ENCODE measurements around the gene SYNGR2. TPM values are rescaled to one million over a fixed set of nuclear protein-coding genes. Genes with fewer than 3 reads are reported as not detected.

The SYNGR2 gene
- total and polyA plus RNA-seq, 2 of the 8 experiments (the other 6 are each of a cell fraction or from before 2014, with no cell fraction given), result 50.0 to 139 TPM

DNA sequence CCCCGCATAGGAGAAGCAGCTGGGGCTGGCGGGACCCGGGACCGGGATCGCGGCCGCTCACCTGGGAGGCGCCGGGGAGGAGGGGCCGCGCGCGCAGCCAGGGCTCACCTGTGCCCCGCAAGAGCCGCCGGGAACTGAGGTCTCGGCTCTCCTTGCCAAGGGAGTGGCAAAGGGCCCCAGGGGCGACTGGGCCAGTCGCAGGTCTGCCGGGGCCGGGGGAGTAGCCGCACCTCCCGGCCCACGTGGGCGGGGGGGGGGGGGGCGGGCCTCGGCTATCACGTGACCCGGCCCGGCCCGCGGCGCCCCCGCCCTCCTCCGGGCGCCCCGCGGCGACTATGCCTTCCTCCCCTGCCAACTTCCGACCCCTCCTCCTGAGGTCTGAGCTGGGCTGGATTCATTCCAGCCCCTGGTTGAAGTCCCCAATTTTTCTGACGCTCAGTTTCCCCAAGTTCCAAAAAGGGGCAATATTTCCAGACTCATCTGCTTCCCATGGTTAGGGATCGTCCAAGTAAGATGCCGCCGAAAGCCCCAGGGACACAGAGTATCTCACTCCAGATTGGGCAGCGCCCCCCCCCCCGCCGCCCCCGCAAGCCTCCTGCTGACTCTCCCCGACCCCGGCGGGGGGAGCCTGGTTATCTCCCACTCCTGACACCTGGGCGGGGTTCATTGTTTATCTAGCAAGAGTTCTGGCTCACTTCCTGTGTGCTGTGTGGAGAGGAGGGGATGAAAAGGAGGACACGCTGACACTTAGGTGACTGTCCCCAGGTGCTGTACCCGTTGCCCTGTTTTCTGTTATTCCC lies 39.6 kb upstream of the SYNGR2 start, which contains the start of gene TMC6 (continued):
- TF ChIP-seq, protein P1, sequence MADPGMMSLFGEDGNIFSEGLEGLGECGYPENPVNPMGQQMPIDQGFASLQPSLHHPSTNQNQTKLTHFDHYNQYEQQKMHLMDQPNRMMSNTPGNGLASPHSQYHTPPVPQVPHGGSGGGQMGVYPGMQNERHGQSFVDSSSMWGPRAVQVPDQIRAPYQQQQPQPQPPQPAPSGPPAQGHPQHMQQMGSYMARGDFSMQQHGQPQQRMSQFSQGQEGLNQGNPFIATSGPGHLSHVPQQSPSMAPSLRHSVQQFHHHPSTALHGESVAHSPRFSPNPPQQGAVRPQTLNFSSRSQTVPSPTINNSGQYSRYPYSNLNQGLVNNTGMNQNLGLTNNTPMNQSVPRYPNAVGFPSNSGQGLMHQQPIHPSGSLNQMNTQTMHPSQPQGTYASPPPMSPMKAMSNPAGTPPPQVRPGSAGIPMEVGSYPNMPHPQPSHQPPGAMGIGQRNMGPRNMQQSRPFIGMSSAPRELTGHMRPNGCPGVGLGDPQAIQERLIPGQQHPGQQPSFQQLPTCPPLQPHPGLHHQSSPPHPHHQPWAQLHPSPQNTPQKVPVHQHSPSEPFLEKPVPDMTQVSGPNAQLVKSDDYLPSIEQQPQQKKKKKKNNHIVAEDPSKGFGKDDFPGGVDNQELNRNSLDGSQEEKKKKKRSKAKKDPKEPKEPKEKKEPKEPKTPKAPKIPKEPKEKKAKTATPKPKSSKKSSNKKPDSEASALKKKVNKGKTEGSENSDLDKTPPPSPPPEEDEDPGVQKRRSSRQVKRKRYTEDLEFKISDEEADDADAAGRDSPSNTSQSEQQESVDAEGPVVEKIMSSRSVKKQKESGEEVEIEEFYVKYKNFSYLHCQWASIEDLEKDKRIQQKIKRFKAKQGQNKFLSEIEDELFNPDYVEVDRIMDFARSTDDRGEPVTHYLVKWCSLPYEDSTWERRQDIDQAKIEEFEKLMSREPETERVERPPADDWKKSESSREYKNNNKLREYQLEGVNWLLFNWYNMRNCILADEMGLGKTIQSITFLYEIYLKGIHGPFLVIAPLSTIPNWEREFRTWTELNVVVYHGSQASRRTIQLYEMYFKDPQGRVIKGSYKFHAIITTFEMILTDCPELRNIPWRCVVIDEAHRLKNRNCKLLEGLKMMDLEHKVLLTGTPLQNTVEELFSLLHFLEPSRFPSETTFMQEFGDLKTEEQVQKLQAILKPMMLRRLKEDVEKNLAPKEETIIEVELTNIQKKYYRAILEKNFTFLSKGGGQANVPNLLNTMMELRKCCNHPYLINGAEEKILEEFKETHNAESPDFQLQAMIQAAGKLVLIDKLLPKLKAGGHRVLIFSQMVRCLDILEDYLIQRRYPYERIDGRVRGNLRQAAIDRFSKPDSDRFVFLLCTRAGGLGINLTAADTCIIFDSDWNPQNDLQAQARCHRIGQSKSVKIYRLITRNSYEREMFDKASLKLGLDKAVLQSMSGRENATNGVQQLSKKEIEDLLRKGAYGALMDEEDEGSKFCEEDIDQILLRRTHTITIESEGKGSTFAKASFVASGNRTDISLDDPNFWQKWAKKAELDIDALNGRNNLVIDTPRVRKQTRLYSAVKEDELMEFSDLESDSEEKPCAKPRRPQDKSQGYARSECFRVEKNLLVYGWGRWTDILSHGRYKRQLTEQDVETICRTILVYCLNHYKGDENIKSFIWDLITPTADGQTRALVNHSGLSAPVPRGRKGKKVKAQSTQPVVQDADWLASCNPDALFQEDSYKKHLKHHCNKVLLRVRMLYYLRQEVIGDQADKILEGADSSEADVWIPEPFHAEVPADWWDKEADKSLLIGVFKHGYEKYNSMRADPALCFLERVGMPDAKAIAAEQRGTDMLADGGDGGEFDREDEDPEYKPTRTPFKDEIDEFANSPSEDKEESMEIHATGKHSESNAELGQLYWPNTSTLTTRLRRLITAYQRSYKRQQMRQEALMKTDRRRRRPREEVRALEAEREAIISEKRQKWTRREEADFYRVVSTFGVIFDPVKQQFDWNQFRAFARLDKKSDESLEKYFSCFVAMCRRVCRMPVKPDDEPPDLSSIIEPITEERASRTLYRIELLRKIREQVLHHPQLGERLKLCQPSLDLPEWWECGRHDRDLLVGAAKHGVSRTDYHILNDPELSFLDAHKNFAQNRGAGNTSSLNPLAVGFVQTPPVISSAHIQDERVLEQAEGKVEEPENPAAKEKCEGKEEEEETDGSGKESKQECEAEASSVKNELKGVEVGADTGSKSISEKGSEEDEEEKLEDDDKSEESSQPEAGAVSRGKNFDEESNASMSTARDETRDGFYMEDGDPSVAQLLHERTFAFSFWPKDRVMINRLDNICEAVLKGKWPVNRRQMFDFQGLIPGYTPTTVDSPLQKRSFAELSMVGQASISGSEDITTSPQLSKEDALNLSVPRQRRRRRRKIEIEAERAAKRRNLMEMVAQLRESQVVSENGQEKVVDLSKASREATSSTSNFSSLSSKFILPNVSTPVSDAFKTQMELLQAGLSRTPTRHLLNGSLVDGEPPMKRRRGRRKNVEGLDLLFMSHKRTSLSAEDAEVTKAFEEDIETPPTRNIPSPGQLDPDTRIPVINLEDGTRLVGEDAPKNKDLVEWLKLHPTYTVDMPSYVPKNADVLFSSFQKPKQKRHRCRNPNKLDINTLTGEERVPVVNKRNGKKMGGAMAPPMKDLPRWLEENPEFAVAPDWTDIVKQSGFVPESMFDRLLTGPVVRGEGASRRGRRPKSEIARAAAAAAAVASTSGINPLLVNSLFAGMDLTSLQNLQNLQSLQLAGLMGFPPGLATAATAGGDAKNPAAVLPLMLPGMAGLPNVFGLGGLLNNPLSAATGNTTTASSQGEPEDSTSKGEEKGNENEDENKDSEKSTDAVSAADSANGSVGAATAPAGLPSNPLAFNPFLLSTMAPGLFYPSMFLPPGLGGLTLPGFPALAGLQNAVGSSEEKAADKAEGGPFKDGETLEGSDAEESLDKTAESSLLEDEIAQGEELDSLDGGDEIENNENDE (IDR thresholded peaks at IDR 0.05; ENCODE audit: insufficient replicate concordance, low read length), result no peak
- TF ChIP-seq ATF2 (IDR thresholded peaks at IDR 0.05; ENCODE audit: low read length) (no peak), CHD2 (IDR thresholded peaks at IDR 0.05; ENCODE audit: low read length) (no peak), FOSL1 (IDR thresholded peaks at IDR 0.05; ENCODE audit: insufficient read depth, low read depth, low read length) (no peak), EGR1 (IDR thresholded peaks at IDR 0.05; ENCODE audit: borderline replicate concordance, low read depth, low read length) (no peak), CTBP2 (IDR thresholded peaks at IDR 0.05; ENCODE audit: borderline replicate concordance, insufficient read depth, insufficient read length, low read length) (no peak), EZH2 (IDR thresholded peaks at IDR 0.05; ENCODE audit: low read depth, low read length, severe bottlenecking) (no peak), CHD1 (IDR thresholded peaks at IDR 0.05; ENCODE audit: low read depth, low read length) (no peak)

Measured in H1 (cell line).